ENCODE results near the gene TAF3.

The TAF3 gene

DNA sequence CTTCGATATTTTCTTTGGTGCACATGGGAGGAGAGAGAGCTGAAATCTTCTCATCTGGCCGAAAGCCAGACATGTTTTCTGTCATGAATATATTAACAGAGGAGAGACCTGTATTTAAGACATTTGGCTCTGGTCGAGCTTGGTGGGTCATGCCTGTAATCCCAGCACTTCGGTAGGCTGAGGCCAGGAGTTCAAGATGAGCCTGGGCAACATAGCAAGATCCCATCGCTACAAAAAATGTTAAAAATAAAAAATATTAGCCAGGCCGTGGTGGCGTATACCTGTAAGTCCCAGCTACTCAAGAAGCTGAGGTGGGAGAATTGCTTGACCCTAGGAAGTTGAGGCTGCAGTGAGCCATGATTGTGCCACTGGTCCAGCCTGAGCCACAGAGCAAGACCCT, 214.3 kb downstream of the TAF3 start:
- no peak for DNase-seq (ENCODE audit: low read depth in 1 of 2, low spot score in 1 of 2)

DNA sequence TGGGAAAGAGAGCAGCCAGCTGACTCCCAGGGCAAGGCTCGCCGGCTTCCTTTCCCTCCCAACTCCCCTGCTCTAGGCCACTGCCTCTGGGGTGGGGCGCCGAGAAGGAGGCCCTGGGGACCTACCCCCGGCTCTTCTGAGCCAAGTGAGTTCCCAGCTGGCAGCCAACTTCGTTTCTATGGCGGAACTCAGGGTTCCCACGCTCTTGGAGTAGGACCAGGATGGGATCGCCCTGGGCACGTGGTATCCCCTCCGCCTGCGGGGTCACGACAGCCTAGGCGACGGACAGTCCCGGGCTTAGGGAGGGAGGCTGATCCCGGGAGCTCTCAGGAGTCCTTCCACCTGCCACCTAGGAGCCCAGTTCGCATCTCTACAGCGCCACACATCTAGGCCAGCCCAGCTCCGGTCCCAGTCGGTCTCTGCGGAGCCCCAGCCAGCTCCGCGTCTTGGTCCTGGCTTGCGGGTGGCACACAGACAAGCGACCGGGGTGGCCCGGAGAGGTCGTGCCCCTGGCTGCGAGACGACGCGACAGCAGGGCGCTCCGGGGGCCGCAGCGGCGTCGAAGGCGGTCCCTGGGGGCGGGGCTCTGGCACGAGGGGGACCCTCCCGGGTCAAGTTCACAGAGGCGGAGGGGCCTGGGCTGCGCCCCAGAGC, 215.6 kb downstream of the TAF3 start:
- DNase-seq (ENCODE audit: low read depth in 1 of 2, low spot score in 1 of 2) = no peak

DNA sequence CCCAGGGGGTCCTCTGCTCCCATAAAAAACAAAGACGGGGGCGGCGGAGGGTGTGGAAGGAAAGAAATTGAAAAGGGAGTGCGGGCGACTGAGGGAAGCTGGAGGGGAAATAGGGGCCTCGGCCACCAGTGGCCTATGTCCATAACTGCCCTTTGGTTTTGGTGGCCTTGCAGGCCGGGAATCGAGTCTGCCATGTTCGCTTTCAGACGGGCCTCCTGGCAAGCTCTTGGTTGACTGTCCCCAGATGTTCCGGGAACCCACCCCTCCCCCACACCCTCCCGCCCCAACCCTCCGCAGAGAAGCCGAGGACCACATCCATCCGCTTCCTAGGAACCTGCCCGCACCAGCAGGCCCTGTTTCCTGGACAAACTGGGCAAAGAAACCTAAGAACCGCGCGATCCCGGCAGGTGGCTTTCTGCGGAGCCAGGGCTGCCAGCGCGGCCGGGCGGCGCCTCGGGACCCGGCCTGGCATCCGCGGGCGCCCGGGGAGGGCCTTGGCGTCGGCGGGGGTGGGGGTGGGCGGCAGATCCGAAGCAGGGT, 216.2 kb downstream of the TAF3 start:
- no peak for DNase-seq (ENCODE audit: low read depth in 1 of 2, low spot score in 1 of 2)

DNA sequence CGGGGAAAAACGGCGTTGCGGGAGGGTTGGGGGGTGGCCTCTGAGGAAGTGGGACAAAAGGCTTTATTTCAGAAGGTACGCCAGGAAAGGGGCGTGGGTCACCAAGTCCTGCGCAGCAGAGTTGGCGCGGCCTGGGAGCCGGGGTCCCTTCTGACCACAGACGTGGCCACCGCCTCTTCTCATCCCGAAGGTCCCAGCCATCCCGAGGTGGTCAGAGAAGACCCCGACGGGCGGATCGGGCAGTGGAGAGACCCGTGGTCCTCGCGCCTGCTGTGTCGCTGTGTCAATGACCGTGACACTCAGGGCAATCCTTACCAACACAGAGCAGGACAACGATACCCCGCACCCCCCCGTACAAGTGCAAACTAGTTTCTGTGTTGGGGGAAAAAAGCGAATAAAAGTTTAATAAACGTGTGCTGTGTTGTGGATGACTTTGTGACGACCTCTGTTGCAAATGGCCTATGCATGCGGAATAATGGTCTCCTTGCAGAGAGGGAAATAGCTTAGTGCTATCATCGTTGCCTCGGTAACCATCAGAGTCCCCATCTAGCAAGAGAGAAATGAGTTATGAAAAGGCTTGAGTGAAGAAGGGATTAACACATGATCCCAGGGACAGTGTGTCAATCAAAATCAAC, 216.8 kb downstream of the TAF3 start:
- DNase-seq (ENCODE audit: low read depth in 1 of 2, low spot score in 1 of 2) = no peak

DNA sequence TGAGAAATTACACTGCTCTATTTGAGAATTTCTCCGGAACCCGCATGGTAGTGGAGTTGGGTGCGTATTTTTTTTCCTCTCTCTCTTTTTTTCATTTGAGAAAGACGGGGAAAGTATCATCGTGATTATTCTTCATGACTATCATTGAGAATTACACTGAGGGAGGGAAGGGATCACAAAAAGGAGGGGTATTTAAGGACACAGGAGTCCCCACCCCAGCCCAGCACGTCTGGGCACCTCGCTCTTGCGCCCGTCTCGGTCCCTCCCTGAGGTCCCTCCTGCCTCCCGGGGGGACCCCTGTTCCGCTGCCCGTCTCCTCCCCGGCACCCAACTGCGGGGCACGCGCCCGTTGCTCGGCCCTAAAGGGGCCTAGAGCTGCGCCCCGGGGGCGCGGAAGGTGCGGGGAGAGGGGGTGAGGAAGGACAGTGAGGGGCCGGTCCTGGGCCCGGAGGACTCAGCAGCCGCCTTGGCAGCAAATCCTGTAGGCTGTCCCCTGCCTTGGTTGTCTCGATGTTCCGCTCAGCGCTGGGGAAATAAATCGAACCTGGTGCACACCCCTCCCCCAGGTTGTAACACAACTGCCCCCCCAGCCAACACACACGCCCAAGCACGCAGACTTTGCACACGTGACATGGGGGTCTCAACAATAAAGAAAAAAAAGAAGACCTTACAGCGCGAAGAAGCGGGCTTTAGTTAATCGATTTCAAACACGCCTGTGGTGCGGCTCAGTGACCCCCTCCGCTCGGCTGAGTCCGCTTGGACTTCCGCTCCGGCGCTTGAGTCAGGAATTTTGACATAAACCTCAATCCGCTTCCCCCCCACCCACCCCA, 217.6 kb downstream of the TAF3 start:
- no peak for DNase-seq (ENCODE audit: low read depth in 1 of 2, low spot score in 1 of 2)

DNA sequence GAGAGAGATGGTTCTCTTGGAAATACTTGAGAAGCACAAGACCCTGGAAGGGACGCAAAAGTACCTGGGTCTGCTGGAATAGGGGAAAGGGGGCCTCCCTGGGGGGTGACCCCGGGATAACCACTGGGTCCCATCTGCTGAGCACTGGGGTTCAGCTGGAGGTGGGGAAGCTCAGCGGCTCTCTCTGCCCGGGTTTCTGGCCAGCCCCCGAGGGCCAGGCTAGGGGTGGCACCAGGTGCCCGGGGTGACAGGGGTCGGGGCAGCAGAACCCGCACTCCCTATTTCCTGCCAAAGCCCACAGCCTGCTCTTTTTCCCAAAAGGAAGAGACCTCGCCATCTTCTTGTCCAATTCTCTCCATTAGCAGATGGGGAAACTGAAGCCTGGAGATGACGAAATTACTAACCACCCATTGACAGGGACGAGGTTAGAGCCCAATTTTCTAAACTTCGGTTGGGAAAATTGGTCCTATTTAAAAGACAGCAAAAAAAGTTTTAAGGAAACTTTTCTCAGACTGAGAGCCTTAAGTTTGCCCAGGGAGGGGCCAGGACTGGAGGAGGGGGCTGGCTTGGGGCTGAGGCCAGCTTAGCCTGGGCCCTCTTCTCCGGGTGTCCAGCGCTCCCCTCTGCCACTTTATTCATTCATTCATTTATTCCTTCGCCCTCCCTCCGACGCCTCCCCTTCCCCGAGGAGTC, 218.3 kb downstream of the TAF3 start:
- DNase-seq (ENCODE audit: low read depth in 1 of 2, low spot score in 1 of 2) = no peak

DNA sequence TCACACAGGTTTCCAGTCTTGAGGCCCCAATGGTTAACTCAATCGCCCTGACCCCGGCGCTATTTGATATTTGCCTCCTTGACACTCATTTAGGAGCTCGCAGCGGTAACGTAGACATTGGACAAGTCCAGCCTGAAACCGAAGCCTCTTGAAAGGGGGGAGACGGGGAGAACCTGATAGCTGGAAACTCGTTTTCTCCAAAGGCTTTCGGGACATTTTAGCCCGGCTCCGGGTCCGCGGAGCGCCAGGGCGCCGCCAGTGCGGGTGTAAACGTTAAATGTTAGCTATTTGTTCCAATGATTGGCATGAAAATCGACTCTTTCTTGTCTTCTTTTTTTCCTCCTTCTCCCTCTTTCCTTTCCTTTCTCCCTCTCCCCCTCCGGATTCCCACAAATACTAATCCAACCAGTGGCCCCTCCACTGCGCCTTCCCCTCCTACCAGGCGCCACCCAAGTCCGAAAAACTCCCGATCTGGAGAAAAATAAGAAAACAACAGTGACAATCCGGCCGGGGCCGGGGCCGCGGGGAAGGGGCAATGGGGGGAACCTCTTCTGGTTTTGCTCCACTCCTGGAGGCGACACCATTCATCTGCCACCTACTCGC, 219.0 kb downstream of the TAF3 start:
- no peak for DNase-seq (ENCODE audit: low read depth in 1 of 2, low spot score in 1 of 2)

DNA sequence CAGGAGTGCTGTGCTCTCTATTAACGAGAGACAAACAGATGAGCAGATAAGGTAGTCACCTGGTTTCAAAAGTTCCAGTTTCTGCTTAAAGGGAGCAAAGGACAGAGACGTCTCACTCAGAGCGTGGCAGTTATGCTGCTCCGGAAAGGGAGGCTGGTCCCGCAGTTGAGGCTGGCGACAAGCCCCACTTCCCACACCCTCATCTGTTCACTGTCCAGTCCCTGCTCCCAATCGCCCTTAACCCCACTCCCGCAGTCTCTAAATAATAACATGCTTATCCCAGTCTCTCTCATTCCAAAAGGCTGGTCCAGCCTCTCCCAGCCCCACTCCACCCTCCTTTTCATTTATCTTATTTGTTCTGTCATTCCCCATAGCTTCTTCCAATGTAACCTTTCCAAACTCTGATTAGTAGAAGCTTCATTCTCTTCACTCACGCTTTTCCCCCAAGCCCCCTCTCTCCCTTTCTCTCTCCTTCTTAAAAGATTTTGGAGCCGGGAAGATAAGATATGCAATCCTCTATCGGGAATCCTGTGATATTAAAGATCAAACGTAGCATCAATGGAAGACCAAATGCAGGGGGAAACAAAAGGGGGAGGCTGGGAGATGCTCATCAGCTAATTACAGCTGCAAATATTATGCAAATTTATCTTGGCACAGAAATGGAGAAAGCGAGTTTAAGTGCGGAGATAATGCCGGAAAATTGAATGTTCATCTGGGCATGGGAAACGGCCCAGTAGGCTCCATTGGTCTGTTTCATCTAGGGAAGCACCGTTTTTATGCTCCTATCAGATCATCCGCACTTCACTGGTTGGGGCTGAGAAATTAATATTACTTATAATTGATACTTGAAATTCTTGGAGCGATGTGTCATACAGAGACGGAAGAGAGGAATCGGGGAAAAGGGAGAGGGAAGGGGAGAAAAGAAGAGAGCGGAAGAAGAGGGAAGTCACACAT, 219.9 kb downstream of the TAF3 start:
- no peak for DNase-seq (ENCODE audit: low read depth in 1 of 2, low spot score in 1 of 2)

DNA sequence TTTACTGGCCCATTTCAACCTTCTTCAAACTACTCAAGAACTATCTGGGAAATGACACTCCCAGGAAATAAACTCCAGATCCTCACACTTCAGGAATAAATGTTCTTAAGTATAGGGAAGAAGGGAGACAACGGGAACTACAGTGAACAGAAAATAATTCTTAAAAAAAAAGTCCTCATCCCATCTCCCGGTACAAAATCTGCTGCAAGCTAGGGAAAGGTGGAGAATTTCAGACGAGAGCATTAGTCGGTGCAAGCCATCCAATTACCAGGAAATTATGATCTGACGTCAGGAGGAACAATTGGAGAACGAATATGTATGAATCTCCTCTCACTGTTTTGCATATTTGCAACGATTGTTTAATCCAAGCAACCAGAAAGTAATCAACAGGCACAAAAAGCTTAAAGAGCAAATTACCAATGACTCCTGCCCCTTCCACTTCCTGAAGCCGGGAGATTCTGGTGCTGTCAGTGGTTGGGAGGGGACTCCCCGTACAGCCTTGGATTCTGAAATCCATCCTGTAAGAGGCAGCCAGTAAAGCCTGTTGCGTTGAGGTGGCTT, 221.1 kb downstream of the TAF3 start:
- no peak for DNase-seq (ENCODE audit: low read depth in 1 of 2, low spot score in 1 of 2)

DNA sequence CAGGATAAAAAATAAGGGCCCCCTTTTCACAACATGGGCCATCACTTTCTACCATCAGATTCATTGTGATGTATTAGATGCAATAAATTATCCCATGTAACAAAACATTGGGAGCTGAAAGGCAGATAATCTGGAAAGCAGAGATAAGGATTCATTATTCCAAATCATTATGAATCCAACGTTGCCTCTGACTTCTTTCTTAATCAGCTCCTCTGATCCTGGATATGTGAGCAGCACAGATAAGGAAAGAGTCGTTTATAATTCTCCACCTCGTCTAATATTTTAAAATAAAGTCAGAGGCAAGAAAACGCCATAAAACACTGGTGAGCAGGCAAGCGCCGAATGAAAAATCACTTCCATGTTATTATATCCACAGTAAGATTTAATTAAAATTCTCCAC, 222.3 kb downstream of the TAF3 start:
- no peak for DNase-seq (ENCODE audit: low read depth in 1 of 2, low spot score in 1 of 2)

DNA sequence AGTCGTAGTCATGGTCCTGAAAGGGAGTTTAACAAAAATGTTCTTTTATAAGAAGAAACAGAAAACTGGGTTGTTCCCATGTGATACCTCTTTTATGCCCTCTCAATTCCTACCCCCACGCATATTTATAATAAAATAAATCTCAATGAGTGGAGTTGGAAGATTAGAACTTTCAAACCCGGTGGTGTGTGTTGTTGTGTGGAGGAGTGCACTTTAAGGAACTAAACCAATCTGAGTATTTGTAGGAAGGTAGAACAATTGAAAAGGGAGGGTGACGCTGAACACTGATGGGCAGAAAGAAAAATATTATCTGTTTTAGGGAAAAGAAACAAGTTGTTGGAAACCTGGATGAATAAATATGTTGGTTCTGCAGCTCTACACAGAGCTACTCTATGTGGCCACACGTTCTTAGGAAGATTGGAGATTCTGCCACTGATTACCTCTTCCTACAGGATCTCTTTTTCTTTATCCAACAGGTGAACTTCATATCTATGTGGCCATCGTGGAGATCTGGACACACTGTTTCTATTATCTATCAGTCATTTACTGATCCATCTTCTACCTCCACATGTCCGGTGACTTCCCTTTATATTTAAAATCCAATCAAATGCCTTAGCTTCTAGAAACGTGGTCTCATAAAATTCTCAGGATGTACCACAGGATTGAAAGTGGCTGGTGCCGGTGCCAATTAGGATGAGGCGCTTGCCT, 223.1 kb downstream of the TAF3 start:
- no peak for DNase-seq (ENCODE audit: low read depth in 1 of 2, low spot score in 1 of 2)

DNA sequence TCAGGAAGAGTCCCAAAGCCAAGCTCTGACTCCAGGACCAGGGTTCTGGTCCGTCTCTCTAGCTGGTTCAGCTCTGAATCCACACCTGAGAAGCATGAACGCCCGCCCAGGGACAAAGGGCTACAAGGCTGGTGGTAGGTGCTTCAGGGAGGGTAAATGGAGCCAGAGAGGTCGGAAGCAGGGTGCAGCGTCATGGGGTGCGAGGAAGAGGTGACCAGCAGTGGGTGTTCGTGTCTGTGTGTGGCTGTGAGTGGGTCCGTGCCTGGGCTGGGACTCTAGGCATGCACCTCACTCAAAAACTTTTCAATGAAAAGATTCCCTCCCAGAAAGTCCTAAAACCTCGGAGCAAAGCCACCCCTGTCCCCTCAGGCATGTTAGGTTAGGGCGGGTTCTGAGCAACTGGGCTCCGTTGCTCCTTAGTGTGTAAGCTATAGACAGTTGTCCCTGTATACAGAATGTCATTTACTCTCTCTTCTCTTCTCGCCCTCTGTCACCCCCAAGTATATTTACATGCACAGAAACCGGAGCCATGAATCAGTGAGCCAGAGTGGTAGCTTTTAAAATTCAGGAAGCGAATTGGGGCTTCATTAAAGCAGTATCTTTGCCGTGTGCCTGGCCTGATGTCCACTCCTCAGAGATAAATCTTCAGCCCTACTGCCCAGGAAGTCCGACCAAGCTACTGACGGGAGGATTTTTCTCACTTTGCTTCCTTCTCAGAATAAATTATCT, 223.9 kb downstream of the TAF3 start:
- DNase-seq (ENCODE audit: low read depth in 1 of 2, low spot score in 1 of 2) = no peak

DNA sequence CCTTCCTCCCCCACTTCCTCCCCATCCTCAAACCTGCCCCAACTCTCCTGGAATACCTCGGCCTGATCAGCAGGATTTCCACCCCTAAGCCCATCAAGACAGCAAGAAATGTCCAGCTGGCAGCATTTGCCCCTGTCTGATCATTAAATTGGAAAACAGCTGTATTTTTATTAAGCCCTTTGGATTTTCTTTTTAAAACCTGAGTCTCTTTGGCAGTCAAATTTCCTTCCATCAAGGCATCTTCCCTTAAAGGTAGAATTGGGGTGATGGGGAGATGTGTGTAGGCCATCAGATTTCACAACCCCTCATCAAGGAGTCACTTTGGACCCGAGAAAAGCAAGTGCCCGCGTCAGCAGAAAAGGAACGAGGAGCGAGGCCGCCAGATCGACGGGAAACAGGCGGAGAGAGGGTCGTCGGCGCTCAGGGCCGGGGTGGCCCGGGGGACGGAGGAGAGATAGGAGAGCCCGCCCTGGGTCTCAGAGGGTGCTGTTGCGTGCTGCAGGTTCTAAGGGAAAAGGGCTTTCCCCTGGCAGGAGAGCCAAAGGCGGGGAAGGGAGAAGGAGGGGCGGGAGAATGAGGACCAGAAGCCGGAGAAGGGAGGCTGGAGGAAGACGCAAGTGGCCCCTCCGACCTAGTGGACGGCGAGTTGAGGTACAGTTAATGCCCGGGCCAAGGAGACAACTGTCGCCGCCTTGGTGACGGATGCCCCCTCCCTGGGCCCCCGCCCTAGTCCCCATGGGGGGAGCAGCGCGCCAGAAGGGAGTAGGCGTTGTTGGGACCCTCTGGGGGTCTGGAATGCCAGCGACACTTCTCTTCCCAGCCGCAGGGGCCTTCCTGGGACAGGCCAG, 224.6 kb downstream of the TAF3 start:
- no peak for DNase-seq (ENCODE audit: low read depth in 1 of 2, low spot score in 1 of 2)

DNA sequence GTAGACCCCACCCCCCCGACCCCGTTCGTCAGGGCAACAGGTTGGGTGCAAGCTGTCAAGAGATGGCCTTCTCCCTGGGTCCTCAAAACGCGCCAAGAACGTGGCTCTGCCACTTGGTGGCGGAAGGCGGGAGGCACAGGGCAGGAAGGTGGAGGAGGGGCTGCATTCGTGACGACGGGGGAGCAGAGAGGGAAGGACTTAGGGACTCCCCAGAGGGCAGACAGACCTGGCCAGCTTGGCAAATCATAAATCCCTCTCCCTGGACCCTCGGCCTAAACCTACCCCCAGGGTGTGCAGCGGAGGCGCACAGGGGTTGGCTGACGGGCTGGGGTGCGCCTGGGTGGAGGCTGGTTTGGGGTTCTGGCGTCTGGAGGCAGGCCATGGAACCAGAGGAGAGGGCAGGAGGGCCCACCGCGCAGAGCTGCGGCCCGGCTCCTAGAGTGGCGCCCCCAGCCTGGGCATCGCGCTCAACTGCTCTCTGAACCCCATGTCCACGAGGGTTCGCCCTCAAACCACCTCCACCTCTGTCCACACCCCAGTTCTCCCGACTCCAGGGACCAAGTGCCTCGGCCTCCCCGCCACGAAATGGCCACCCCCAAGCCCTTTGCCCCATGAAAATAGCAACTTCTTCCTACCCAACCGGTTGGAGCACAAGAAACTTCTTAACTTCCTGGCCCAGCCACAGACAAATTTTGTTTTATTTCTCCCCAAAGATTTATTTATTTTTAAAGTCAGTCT, 225.4 kb downstream of the TAF3 start:
- no peak for DNase-seq (ENCODE audit: low read depth in 1 of 2, low spot score in 1 of 2)

DNA sequence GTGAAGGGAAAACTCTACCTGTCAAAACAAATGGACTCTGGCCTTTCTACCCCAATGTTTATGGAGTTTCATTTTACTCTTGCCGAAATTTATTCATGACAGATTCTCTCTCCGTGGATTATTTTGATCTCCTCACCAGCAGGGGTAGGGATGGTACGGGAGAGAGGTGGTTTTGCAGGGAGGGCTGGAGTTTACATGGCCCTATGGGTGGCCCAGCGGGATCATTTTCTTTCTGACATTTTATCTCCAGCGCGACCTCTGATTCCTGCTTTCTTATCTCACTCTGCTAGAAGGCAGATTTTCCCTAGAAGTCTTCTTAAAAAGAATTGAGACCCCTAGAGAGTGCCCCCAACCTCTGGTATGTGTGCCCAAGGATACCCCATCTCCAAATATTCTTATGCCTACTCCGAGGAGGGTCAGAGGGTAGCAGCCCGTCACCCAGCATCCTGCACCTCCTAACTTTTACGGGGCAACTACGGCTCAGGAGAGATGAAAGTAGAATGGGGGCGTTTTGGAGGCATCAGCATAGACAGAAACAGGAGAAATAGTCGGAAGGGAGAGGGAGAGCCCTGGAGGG, 226.1 kb downstream of the TAF3 start:
- DNase-seq (ENCODE audit: low read depth in 1 of 2, low spot score in 1 of 2) = no peak
